ENCODE data around the gene TRIO.

- TF ChIP-seq CTCF (IDR thresholded peaks at IDR 0.05) (no peak), POLR2A (IDR thresholded peaks at IDR 0.05) (no peak)
Observed at GRCh38 chr5:14265570-14265969, 122.4 kb downstream of the TRIO start.
